GM12801 (cell line): ENCODE results near the gene CPN1.

Experiments used
- TF ChIP-seq, protein P1 (sequence below): IDR thresholded peaks from one replicate; pipeline ENCODE4 v1.5.1; 2011; ENCODE audit warnings: control low read depth; ENCODE audit not compliant: insufficient read length; ENCODE audit errors: extremely low read depth

The CPN1 gene

DNA sequence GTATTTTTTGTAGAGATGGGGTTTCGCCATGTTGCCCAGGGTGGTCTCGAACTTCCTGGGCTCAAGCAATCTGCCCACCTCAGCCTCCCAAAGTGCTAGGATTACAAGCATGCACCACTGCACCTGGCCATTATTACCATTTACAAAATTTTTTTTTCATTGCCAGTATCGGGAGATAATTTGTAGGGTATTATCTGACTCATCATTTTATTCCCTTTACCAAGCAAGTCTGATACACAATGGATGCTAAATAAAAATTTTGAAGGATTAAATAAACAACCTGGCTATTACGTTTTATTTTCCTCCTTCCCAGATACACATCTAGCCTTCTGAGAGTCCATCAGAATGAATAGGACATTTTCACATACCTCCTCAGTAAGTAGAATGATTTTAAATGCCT is 38.1 kb upstream of the CPN1 start:
- TF ChIP-seq, protein P1, sequence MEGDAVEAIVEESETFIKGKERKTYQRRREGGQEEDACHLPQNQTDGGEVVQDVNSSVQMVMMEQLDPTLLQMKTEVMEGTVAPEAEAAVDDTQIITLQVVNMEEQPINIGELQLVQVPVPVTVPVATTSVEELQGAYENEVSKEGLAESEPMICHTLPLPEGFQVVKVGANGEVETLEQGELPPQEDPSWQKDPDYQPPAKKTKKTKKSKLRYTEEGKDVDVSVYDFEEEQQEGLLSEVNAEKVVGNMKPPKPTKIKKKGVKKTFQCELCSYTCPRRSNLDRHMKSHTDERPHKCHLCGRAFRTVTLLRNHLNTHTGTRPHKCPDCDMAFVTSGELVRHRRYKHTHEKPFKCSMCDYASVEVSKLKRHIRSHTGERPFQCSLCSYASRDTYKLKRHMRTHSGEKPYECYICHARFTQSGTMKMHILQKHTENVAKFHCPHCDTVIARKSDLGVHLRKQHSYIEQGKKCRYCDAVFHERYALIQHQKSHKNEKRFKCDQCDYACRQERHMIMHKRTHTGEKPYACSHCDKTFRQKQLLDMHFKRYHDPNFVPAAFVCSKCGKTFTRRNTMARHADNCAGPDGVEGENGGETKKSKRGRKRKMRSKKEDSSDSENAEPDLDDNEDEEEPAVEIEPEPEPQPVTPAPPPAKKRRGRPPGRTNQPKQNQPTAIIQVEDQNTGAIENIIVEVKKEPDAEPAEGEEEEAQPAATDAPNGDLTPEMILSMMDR, result no peak

- TF ChIP-seq, protein P1, result no peak
These were observed 33.5 kb upstream of the CPN1 start for GRCh38 chr10:100114976-100115770.

GRCh38 chr10:100114460-100114859 is 32.8 kb upstream of the CPN1 start:
- TF ChIP-seq, protein P1, result no peak

DNA sequence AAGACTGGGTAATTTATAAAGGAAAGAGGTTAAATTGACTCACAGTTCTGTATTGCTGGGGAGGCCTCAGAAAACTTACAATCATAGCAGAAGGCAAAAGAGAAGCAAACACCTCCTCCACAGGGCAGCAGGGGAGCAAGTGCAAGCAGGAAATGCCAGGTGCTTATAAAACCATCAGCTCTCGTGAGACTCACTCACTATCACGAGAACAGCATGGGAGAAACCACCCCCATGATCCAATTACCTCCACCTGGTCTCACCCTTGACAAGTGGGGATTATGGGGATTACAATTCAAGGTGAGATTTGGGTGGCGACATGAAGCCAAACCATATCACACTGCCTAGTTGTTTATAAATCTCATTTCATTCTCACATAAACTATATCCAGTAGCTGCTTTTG is 28.0 kb upstream of the CPN1 start:
- TF ChIP-seq, protein P1, result no peak

DNA sequence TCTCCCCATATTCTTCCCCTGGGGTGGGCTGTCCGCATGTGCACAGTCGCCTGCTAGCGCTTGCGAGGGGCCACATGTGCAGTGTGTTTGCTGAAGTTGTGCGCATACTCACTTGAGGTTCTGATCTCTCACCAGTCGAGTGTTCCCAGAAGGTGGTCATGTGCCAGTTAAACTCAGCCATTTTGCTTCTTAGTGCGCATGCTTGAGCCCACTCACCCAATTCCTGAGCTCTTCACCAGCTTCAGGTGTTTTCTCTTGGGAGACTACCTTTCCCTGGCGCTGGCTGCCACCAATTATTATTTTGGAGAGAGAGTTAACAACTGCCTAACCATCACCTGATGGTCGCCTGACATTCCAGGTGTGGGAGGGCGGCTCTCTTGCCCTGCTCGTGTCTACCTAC is 25.2 kb upstream of the CPN1 start:
- TF ChIP-seq, protein P1, result no peak

- TF ChIP-seq, protein P1, result no peak
These were observed 22.6 kb upstream of the CPN1 start for GRCh38 chr10:100104300-100104699.

DNA sequence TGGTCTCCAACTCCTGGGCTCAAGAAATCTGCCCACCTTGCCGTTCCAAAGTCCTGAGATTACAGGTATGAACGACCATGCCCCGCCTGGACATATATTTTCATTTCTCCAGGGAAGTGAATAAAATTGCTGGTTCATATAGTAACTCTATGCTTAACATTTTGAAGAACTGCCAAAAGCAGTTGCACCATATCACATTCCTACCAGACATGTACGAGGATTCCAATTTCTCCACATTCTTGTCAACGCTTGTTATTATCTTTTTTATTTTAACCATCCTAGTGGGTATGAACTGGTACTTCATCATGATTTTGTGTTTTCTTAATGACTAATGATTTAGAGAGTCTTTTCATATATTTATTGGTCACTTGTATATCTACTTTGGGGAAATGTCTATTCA is 21.9 kb upstream of the CPN1 start:
- TF ChIP-seq, protein P1, result no peak
